ENCODE results near the gene MAP4.

The MAP4 gene

GRCh38 chr3:47930979-47931378 lies 85.2 kb downstream of the MAP4 start:
- Histone ChIP-seq H3K9ac (ENCODE audit: low read depth, low read length, poor library complexity, severe bottlenecking) (no peak overlapping the region), H3K27me3 (ENCODE audit: insufficient read depth, low read length, poor library complexity, severe bottlenecking) (no peaks in the 10 kb centered on the region), H3K9me2 (replicated peaks; ENCODE audit: low read depth, low read length) (no peaks in the 10 kb centered on the region), H3K4me2 (ENCODE audit: low read depth, low read length, poor library complexity, severe bottlenecking) (no peak overlapping the region), H3K4me3 (ENCODE audit: low read length, poor library complexity, severe bottlenecking) (no peak overlapping the region), H3K9me3 (ENCODE audit: insufficient read depth, low read depth, low read length) (no peaks in the 10 kb centered on the region), H3K36me3 (ENCODE audit: insufficient read depth, low read length) (peaks cover 16% of the 10 kb centered on the region; the same call in 1 of the 2 replicates), H3K4me1 (ENCODE audit: insufficient read depth, low read length, poor library complexity, severe bottlenecking) (no peaks in the 10 kb centered on the region), H3F3A (ENCODE audit: low read depth) (no peaks in the 10 kb centered on the region), H4K20me1 (ENCODE audit: insufficient read depth, low read length, poor library complexity, severe bottlenecking) (no peaks in the 10 kb centered on the region), H2AFZ (ENCODE audit: low read length) (no peak overlapping the region), H3K79me2 (ENCODE audit: insufficient read depth, low read length) (no peaks in the 10 kb centered on the region)
- TF ChIP-seq EZH2phosphoT487 (IDR thresholded peaks at IDR 0.05; ENCODE audit: borderline replicate concordance) (no peak), CTCF (conservative IDR thresholded peaks at IDR 0.05; ENCODE audit: low read length) (no peak)

GRCh38 chr3:47916696-47917095 lies 99.5 kb downstream of the MAP4 start:
- Histone ChIP-seq H3K79me2 (ENCODE audit: insufficient read depth, low read length) (no peaks in the 10 kb centered on the region), H3K4me3 (ENCODE audit: low read length, poor library complexity, severe bottlenecking) (no peak overlapping the region), H3K9ac (ENCODE audit: low read depth, low read length, poor library complexity, severe bottlenecking) (no peak overlapping the region), H3K36me3 (ENCODE audit: insufficient read depth, low read length) (peaks cover 50% of the 10 kb centered on the region; the same call in 1 of the 2 replicates), H3K9me3 (ENCODE audit: insufficient read depth, low read depth, low read length) (no peaks in the 10 kb centered on the region), H2AFZ (ENCODE audit: low read length) (no peak overlapping the region), H4K20me1 (ENCODE audit: insufficient read depth, low read length, poor library complexity, severe bottlenecking) (no peaks in the 10 kb centered on the region), H3K4me2 (ENCODE audit: low read depth, low read length, poor library complexity, severe bottlenecking) (no peak overlapping the region), H3K27me3 (ENCODE audit: insufficient read depth, low read length, poor library complexity, severe bottlenecking) (no peaks in the 10 kb centered on the region), H3K4me1 (ENCODE audit: insufficient read depth, low read length, poor library complexity, severe bottlenecking) (no peaks in the 10 kb centered on the region), H3F3A (ENCODE audit: low read depth) (no peaks in the 10 kb centered on the region), H3K9me2 (replicated peaks; ENCODE audit: low read depth, low read length) (no peaks in the 10 kb centered on the region)
- TF ChIP-seq CTCF (conservative IDR thresholded peaks at IDR 0.05; ENCODE audit: low read length) (no peak), EZH2phosphoT487 (IDR thresholded peaks at IDR 0.05; ENCODE audit: borderline replicate concordance) (no peak)

GRCh38 chr3:47916201-47916600 lies 100.0 kb downstream of the MAP4 start:
- no peaks in the 10 kb centered on the region for H3K9me3 ChIP-seq (ENCODE audit: insufficient read depth, low read depth, low read length)
- no peaks in the 10 kb centered on the region for H3K79me2 ChIP-seq (ENCODE audit: insufficient read depth, low read length)
- H3K9ac ChIP-seq (ENCODE audit: low read depth, low read length, poor library complexity, severe bottlenecking): no peak overlapping the region
- H4K20me1 ChIP-seq (ENCODE audit: insufficient read depth, low read length, poor library complexity, severe bottlenecking): no peaks in the 10 kb centered on the region
- H3K36me3 ChIP-seq (ENCODE audit: insufficient read depth, low read length): peaks cover 53% of the 10 kb centered on the region; the same call in 1 of the 2 replicates
- H3K4me2 ChIP-seq (ENCODE audit: low read depth, low read length, poor library complexity, severe bottlenecking): no peak overlapping the region
- H3F3A ChIP-seq (ENCODE audit: low read depth): no peaks in the 10 kb centered on the region
- no peaks in the 10 kb centered on the region for H3K9me2 ChIP-seq (replicated peaks; ENCODE audit: low read depth, low read length)
- no peak overlapping the region for H3K4me3 ChIP-seq (ENCODE audit: low read length, poor library complexity, severe bottlenecking)
- no peaks in the 10 kb centered on the region for H3K27me3 ChIP-seq (ENCODE audit: insufficient read depth, low read length, poor library complexity, severe bottlenecking)
- TF ChIP-seq EZH2phosphoT487 (IDR thresholded peaks at IDR 0.05; ENCODE audit: borderline replicate concordance): no peak
- TF ChIP-seq CTCF (conservative IDR thresholded peaks at IDR 0.05; ENCODE audit: low read length): no peak
- no peaks in the 10 kb centered on the region for H3K4me1 ChIP-seq (ENCODE audit: insufficient read depth, low read length, poor library complexity, severe bottlenecking)
- no peak overlapping the region for H2AFZ ChIP-seq (ENCODE audit: low read length)

All from Loucy (cell line).